Dedifferentiated amniotic fluid mesenchymal stem cell (primary cell): ENCODE data around the gene CALCR.

ENCODE experiments used
- DNase-seq: peaks from one replicate; pipeline ENCODE4 v3.0.0-alpha.2; 2016; ENCODE audit errors: extremely low spot score

Gene CALCR

DNA sequence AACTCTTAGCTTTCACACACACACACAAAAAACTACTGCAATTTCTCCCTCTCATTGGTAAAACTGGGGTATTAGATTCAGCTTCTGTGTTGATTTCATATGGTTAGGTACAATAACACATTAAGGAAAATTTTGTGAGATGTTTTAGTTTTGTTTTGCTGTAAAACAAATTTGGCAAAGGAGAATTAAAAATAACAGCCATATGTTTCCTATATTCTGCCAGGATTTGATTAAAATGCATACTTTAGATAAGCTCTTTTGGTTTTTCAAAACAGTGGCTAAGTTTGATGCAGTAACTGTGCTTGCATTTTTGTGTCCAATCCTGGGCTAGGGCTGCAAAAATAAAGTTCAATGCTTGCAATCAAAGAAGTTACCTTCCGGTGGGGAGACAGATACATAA lies 126.3 kb downstream of the CALCR start:
- DNase-seq, result no peak

DNA sequence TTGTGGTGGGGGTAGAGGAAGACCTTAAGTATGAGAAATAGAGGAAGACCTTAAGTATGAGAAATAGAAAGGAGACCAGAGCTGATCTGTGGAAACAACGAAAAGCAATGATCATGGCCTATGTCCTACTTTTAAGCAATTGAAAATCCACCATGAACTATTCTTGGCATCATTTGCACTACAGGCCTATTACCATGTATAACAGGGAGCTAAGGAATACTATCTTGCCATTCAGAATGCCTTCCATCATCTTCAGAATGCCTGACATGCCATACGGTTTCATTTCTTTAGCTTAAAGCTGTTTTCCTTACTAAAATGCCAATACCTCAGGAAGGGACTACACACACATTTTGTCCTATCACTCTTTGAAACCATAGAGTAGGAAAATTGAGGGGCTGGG lies 127.0 kb downstream of the CALCR start:
- no peak for DNase-seq

DNA sequence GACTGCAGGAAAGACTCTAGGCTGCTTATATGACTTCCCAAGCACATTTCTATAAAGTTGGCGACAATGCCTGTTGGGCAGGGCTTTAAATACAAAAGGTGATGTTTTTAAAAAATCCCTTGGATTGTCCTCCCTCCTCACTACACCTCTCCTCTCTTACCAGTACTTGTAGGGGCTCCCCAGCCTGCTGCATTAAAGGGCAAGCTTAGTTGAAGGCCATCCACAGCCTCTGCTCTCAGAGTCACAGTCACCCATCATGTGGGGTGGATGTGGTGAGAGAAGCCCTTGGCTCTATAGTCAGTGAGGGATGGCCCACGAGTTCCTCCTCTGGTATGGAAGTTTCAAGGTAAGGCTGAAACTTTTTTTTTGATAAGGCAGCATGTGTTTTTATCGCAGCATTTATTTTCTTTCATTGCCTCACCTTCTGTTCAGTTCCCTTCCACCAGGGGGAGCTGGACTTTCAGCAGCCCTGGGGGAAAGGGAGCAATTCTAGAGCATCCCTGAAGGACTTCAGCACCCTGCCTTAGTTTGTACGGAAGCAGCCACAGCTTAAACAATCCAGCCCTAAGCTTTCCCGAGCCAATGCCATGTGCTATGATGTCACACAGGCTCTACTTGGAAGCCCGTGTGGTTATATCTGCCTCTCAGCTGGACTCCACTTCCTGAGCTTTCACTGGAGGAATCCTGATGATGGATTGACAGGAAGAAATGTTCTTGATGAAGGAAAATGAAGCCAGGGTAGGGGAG lies 131.9 kb downstream of the CALCR start:
- DNase-seq, result no peak

DNA sequence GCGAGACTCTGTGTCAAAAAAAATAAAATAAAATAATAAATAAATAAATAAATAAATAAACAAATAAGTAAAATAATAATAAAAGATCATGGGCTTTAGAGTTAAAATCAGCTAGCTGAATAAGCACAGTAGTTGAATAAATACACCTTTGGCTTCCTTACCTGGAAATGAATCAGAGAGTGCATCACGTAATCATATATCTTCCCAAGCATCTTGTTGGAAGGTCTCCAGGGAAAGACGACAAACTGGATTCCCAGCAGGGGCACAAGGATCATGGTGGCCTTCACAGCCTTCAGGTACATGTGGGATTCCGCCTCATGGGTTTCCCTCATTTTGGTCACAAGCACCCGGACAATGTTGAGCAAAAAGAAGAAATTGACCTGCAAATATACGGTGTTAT lies 138.7 kb downstream of the CALCR start:
- DNase-seq, result no peak

DNA sequence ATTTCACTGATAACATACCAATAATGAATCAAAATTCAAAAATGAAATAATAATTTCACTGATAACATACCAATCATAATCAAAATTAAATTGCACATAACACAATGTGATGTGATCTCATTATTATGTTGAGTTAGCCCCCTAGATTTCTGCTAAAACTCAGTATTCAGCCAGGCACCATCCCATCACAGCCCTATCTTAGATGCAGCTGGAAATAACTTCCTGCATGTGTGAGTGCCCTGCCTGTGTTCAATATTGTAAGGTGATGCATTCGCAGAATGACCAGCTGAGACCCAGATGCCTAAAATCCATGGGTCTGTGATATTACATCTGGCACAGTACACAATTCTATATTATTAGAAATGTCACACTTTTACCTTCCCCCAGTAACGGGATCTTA lies 142.4 kb downstream of the CALCR start:
- no peak for DNase-seq

DNA sequence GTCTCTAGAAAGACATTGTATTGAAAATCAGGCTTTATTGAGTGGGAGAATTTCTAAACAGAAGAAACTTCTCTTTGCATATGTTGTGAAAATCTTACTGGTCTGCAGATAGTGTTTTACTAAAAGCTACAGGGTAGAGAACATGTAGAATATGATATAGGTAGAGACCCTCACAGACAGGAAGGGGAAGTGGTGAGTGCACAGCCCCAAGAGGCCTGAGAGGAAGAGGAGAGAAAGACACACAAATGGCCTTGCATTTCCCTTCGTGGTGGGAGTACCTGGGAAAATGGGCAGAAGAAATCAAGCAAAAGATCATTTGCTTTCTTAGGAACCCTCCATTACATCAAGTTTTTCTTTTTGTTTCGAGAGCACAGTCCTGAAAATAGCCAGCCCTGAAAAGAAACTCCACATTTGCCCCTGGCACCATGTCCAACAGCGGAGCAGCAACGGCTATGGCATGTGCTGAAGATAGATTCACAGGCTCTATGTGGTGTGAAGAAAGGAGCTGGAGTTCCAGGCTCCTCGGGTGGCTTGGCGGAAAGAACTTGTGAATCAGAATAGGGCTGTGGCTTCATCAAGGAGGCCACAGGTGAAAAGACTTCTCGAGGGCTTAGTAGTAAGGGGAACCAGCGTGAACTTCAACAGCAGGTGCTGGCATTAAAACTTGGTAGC lies 143.5 kb downstream of the CALCR start:
- DNase-seq, result no peak

DNA sequence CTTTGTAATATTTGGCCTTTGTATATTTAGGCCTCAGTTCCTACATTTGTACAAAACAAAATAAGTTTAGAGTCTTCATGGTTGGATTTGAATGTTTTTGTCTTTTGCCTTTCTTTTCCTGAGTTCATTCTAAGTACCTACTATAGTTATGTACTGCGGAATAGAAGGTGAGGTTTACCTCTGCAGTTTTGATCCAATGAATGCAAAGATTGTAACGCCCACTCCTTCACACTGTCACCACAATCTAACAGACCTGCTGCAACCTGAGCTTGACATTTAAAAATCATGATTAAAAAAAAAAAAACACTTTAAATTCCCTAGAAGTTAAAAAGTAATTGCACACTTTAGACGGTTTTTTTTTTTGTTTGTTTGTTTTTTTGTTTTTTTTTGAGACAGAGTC lies 145.0 kb downstream of the CALCR start:
- DNase-seq, result no peak

DNA sequence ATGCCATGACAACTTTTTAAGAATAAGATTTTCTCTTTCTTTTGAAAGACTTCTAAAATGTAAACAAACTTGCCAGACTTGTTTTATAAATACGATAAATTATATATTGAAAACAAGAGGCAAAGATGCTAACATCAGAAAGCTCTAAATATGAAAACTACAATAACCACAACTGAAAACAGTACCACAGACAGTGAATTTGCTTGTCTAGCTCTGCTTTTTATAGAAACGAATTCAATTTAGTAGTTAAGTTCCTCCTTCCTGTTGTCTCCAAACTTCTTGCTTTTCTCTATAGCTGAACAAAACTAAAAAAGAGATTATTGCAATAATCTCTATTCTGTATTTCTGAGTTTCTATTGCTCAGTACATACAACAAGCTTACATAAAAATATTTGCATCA lies 147.4 kb downstream of the CALCR start:
- DNase-seq, result no peak

DNA sequence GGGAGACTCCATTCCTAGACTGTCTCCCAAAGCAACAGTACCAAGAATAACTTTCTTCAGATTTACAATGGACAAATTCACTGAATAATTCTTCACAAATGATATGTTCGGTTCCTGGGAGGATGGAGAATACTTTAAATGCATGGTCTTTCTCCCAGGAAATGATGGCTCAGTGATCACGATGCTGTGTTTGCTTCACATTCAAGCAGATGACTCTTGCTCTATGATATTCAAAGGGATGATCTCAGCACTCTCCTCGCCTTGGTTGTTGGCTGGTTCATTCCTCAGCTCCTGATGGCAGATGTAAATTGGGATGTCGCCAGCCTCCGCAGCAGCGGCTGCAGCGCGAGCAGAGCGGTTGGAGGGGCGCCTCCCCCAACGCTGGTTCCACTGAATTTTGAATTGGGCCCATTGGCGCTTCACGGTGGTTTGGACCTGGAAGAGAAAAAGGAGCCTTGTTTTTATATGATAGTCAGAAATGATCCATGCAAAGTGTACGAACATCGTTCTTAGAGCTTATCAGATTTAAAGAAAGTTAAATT lies 148.3 kb downstream of the CALCR start:
- no peak for DNase-seq

DNA sequence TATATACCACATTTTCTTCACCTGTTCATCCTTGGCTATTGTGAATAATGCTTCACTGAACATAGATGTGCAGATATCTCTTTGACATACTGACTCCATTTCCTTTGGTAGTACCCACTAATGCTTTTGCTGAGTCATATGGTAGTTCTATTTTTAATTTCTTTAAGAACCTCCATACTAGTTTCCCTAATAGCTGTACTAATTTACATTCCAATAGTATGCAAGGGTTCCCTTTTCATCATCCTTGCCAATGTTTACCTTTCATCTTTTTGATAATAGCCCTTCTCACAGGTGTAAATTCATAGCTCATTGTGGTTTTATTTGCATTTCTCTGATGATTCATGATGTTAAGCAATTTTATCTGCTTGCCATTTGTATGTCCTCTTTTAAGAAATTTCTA lies 159.9 kb downstream of the CALCR start:
- no peak for DNase-seq

DNA sequence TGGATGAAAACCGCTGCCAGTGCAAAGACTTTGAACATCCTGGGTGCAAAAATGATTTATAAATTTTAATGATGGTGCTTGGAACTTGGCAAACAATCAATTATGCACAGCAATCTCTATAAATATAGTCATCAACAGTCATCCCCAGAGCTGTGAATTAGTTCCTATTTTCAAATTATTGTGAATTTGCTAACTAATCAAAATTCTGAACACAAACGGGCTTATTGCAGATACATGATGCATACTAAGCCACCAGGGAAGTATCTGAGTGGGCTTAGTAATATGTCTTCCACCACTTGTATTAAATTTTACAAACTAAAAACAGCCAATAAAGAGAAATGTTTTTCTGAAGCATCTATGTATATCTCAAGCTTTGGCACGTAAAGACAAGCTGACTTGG lies 165.2 kb downstream of the CALCR start:
- DNase-seq, result no peak

DNA sequence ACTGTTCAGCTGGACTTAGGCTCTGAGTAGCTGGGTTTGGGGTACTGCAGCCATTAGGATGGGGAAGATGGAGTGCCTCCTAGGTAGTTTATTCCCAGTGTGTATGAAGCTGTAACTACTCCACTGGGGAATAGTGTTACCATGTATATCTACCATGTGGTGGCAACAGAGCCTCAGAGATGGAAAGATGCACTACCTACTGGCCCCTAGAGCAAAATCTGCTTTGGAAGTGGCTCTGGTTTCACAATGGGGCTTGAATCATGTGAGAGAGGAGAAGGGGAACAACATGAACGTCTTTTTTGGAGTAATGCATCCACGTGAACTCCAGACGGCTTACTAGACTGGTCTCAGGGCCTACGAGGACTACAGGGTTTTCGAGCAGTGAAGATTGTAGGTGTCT lies 167.3 kb downstream of the CALCR start:
- DNase-seq, result no peak

DNA sequence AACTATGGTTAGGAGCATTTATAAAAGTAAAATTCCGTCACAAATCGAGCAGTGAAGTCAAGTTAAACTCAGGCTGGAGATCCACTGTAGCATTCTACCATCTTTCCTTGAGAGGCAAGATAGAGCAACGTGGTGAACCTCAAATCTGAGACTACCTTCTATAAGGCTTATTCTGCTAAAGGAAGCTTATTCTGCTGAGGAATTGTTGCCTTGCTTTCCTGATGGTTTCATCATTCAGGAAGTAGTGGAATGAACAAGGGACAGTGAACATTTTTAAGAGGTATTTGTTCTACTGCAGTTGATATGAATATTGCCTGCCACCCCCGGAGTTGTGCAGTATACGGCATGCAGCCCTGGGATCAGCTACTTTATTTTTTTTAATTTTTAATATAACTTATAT lies 171.6 kb downstream of the CALCR start:
- DNase-seq, result no peak

DNA sequence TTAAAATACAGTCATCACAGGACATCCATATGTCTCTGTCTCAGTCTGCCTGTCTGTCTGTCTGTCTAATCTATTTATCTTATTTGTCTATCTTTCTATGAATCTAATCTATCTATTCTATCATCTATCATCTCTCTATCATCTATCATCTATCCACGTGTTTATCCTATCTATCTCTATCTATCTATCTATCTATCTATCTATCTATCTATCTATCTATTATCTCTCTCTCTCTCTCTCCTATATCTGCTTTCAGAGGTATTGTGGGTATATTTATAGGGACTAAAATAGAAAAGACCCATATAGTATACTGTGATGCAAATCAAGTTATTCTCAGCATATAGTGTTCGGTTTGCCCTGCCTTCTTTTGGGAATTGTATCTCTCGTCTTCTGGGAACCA lies 174.9 kb downstream of the CALCR start:
- DNase-seq, result no peak

DNA sequence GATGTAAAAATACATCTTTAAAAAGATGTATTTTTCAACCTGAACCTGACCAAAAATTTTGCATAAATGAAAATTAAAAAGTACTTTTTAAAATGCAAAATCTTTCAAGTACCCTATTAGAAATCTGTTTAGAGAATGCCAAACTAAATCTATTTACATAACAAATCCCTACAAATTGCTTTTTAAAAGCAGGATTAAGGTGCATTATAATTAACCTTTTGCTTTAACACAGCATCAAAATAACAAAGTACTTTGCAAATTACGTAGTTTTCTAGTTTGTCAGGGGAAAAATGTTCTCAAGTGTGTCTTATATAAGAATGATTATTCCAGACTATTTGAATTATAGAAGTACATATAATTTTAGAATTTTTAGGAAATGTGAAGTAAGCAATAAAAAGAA lies 181.5 kb downstream of the CALCR start:
- DNase-seq, result no peak

DNA sequence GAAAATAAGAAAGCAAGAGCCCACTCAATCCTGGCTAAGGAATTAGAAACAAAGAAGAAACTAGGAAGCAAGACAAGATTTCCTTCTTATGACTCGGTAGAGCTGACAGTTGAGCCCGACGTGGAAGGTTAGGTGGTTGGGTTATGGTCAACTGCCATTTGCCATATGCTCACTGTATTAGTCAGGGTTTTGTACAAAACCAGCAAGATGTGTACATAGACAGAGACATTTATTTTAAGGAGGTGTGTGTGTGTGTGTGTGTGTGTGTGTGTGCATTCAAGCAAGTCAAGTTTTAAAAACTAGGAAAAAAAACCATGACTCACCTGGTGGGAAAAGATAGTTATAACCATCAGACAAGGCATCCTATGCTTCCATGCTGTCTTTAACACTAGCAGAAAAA lies 183.9 kb downstream of the CALCR start:
- DNase-seq, result no peak

DNA sequence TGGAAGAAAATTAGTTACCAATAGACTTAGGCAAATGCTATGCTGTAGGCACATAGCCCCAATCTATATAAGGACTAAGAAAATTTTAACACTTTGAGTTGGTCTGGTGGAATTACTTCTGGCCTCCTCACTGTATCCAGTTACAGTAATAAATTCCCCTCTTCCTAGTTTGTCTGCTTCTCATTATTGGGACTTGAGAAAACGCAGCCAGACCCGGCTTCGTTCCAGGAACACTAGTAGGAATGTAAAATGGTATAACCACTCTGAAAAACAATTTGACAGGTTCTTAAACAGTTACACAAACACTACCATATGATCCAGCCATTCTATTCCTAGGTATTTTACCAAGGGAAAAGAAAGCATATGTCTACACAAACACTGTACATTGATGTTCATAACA lies 192.2 kb downstream of the CALCR start:
- no peak for DNase-seq

DNA sequence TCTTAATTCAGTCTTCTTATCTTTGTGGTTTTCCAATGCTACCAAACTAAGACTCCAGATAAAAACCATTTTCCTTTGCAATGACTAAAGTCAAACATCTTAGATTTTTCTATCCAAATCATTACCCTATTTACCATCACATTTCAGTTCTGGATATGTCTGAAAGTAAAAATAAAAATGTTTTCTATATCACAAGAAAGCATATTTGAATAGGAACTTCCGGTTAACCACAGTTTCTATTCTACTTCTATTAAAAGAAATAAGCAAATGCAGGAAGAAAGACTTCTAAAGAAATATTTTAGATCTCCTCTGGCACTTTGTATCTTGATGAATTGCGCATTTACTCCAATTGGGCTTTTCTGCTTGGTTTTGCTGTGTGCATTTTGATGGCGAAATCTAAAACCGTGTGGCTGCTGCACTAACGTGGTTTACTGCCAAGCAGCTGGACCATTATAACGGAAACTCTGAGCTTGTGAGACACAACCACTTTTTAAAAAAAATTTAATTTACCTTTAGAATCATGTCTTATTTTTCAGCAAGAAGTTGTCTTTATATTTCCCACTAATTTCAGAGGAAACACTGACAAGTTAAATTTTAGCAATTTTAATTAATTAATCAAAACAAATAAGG lies 196.3 kb downstream of the CALCR start:
- DNase-seq, result no peak

DNA sequence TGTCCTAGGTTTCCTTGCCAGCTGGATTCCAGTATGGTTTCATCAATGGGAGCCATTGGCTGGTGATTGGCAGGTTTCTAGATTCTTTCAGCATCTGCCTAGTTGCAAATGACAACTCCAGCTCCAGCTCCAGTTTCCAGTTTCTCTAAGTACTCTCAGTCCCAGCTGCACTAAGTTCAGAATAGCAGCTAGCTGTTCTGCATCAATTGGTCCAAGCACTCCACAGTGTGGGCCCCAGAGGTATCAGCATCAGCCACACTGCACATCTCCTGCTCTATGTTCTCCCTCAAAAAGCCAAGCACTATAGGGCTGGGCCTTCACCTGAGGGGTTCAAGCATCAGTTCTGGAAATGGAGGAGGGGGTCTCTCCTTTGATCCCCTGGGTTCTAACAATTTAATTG lies 198.9 kb downstream of the CALCR start:
- DNase-seq, result no peak
